Tibial nerve (tissue), 4 donors: ENCODE data around the gene PTPRM. TPM values are rescaled to one million over a fixed set of nuclear protein-coding genes. Genes with fewer than 3 reads are reported as not detected.

Source experiments
- DNase-seq, 2 donors: peaks; one replicate each; pipeline ENCODE4 v3.0.0-alpha.2; 2019; ENCODE audit warnings: low spot score in 2 of 2
- H3K27ac ChIP-seq, 4 donors: fragments of 200-600 bp; sonication (generic) in 3 of 4; one replicate each; pipeline ENCODE4 v1.5.1; 2017 to 2019; ENCODE audit warnings: mild to moderate bottlenecking in 1 of 4
- H3K27me3 ChIP-seq, 2 donors: fragments of 200-600 bp; sonication (generic) in 1 of 2; one replicate each; pipeline versions ENCODE4 v1.5.1 to v1.6.0; 2017 to 2019
- H3K36me3 ChIP-seq, 3 donors: fragments of 200-600 bp; sonication (generic); one replicate each; pipeline ENCODE4 v1.5.1; 2018 to 2019
- H3K4me1 ChIP-seq, 4 donors: fragments of 200-600 bp; sonication (generic) in 3 of 4; one replicate each; pipeline ENCODE4 v1.5.1; 2017 to 2019
- H3K4me3 ChIP-seq, 4 donors: fragments of 200-600 bp; sonication (generic) in 3 of 4; one replicate each; pipeline ENCODE4 v1.5.1; 2017 to 2019; ENCODE audit warnings: mild to moderate bottlenecking in 1 of 4, moderate library complexity in 1 of 4
- H3K9me3 ChIP-seq, 4 donors: fragments of 200-600 bp; sonication (generic) in 3 of 4; one replicate each; pipeline ENCODE4 v1.5.1; 2017 to 2019
- EP300 ChIP-seq, 2 donors: sonication (generic); formaldehyde crosslinking; IDR thresholded peaks; one replicate each; pipeline ENCODE4 v1.6.1; 2017; ENCODE audit warnings: antibody characterized with exemption in 2 of 2, mild to moderate bottlenecking in 1 of 2
- POLR2A ChIP-seq, 2 donors: fragments of 450-650 bp; IDR thresholded peaks; one replicate each; pipeline ENCODE4 v1.6.1; 2017; ENCODE audit warnings: antibody characterized with exemption in 2 of 2, mild to moderate bottlenecking in 2 of 2, moderate library complexity in 2 of 2
- WGBS, 2 donors: methylation state at CpG; one replicate each; pipeline ENCODE4 v1.1.5; 2018; 5-methylcytosine and 5-hydroxymethylcytosine counted together
- total RNA-seq, 4 donors: library from RNA; depleted of rRNA; stranded (reverse); fragments of >200 nt; gene quantifications; one replicate each; pipeline ENCODE4 v1.1.0, GENCODE V29; 2016
- TF ChIP-seq, protein P1 (sequence below), 5 experiments: fragments of 200-600 bp in 3 of 5; fragments of 450-650 bp in 2 of 5; sonication (generic) in 3 of 5; IDR thresholded peaks; one replicate each; pipeline ENCODE4 v1.5.1; 2016 to 2019; ENCODE audit warnings: antibody characterized with exemption in 5 of 5, mild to moderate bottlenecking in 3 of 5, moderate library complexity in 2 of 5

PTPRM gene
- total RNA-seq, 4 donors from 2014 or later = 62.2 to 92.4 (median 80.7) TPM

DNA sequence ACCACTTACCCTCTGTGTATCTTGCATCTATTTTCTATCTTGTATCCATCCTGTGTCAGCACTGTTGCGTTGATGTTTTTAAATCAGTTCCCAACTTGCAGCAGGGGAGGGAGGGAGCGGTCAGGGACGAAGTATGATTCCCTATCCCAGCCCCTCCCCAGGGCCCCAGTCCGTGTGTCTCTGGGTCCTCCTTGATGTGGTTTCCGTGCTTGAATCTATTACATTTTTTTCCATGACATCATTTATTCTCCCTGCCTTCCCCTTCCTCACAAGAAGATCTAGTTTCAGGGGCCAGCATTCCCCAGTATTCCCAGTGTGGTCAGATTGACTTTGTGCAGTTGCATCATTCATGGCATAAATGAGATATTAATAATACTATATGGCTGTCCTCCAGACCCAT is 479.3 kb downstream of the PTPRM start:
- DNase-seq = no peak
- no peaks in the 10 kb centered on the region for H3K27me3 ChIP-seq
- H3K9me3 ChIP-seq = no peaks in the 10 kb centered on the region
- no peaks in the 10 kb centered on the region for H3K36me3 ChIP-seq
- 82 to 83% methylated on average over 5 of the region's 5 CpGs for WGBS, 2 donors
- TF ChIP-seq EP300 (IDR thresholded peaks at IDR 0.05) (no peak), POLR2A (IDR thresholded peaks at IDR 0.05) (no peak)
- TF ChIP-seq, protein P1, sequence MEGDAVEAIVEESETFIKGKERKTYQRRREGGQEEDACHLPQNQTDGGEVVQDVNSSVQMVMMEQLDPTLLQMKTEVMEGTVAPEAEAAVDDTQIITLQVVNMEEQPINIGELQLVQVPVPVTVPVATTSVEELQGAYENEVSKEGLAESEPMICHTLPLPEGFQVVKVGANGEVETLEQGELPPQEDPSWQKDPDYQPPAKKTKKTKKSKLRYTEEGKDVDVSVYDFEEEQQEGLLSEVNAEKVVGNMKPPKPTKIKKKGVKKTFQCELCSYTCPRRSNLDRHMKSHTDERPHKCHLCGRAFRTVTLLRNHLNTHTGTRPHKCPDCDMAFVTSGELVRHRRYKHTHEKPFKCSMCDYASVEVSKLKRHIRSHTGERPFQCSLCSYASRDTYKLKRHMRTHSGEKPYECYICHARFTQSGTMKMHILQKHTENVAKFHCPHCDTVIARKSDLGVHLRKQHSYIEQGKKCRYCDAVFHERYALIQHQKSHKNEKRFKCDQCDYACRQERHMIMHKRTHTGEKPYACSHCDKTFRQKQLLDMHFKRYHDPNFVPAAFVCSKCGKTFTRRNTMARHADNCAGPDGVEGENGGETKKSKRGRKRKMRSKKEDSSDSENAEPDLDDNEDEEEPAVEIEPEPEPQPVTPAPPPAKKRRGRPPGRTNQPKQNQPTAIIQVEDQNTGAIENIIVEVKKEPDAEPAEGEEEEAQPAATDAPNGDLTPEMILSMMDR (IDR thresholded peaks at IDR 0.05) = no peak
- peaks cover 0 to 14% (median 0%) of the 10 kb centered on the region in 4 donors for H3K4me1 ChIP-seq
- H3K4me3 ChIP-seq = no peak overlapping the region
- no peak overlapping the region for H3K27ac ChIP-seq

DNA sequence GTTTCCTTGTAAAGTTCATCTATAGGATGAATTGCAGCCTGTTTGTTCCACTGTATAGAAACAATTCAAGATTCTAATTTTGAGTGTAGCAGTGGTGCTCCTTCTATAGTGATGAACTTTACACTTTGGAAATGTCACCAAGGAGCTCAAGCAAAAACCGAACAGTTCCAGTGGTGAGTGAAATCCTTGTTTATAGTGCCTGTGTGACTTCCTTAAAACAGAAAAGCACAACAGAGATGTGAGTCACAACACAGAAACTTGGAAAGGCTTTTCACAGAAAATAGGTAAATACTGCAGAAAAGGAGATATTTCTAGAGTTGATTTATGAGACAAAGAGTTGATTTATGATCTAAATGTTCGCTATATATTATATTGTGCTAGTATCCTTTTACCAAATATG is 482.0 kb downstream of the PTPRM start:
- WGBS, 2 donors = 49 to 52% methylated on average over 2 of the region's 2 CpGs
- H3K9me3 ChIP-seq = no peaks in the 10 kb centered on the region
- no peak overlapping the region for H3K27ac ChIP-seq
- H3K36me3 ChIP-seq = no peaks in the 10 kb centered on the region
- H3K4me3 ChIP-seq = no peak overlapping the region
- H3K27me3 ChIP-seq = no peaks in the 10 kb centered on the region
- TF ChIP-seq POLR2A (IDR thresholded peaks at IDR 0.05) (no peak), EP300 (IDR thresholded peaks at IDR 0.05) (no peak)
- TF ChIP-seq, protein P1 (IDR thresholded peaks at IDR 0.05) = no peak
- DNase-seq = no peak
- peaks cover 0 to 24% (median 0%) of the 10 kb centered on the region in 4 donors for H3K4me1 ChIP-seq

DNA sequence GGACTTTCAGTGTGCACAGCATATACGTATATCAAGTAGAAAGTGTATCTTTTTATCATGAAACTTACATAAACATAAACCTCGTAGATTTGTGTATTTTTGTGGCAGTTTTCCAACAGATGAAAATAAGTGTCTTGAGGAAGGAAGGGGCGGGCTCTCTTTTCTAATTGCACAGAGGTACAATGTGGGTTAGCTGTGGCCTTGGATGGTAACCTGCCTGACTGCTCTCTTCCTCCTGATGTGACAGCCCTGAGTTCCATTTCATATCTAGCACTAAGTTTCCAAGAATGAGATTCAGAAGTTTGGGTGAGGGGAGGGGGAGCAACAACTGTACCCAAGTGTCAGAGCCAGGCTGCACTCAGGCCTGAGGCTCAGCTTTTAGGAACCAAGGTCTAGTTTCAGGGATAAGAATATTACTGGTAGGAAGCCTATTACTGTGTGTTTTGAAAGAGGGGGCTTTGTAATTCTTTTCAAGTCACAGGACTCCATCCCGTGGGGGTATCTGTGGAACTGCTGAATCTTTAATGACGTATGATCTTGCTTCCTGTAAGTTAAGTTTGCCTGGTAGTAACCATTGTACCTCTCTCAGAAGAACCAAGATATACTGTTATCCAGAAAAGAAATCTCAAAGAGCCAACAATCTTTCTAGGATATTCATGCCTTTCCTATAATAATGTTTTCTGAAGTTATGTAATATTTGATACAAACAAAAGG is 483.7 kb downstream of the PTPRM start:
- peaks cover 0 to 24% (median 0%) of the 10 kb centered on the region in 4 donors for H3K4me1 ChIP-seq
- TF ChIP-seq POLR2A (IDR thresholded peaks at IDR 0.05) (no peak), EP300 (IDR thresholded peaks at IDR 0.05) (no peak)
- TF ChIP-seq, protein P1 (IDR thresholded peaks at IDR 0.05) = no peak
- H3K9me3 ChIP-seq = no peaks in the 10 kb centered on the region
- H3K27me3 ChIP-seq = no peaks in the 10 kb centered on the region
- DNase-seq = no peak
- no peak overlapping the region for H3K4me3 ChIP-seq
- 67 to 70% methylated on average over 5 of the region's 5 CpGs for WGBS, 2 donors
- no peaks in the 10 kb centered on the region for H3K36me3 ChIP-seq
- no peak overlapping the region for H3K27ac ChIP-seq

DNA sequence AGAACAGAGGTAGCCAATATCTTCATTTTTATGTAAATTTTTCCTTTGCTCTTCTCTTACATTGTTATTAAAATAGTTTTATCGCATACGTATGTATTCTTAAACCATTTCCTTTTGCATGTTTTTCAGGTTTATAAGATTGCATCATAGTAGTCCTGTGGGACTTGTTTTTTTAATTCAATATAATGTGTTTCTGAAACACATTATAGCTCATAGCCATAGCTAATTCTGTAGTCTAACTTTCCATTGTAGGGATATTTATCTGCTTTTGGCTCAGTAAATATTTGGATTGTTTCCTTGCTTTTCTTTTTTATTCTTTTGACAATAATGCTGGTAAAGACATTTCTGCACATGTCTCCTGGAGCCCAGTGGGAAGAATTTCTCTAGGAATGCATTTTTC is 484.3 kb downstream of the PTPRM start:
- Histone ChIP-seq H3K27ac (no peak overlapping the region), H3K4me3 (no peak overlapping the region), H3K36me3 (no peaks in the 10 kb centered on the region), H3K27me3 (no peaks in the 10 kb centered on the region), H3K9me3 (no peaks in the 10 kb centered on the region), H3K4me1 (peaks cover 0 to 24% (median 0%) of the 10 kb centered on the region in 4 donors)
- WGBS, 2 donors = 50 to 55% methylated on average over 2 of the region's 2 CpGs
- DNase-seq = no peak
- TF ChIP-seq, protein P1 (IDR thresholded peaks at IDR 0.05) = no peak
- TF ChIP-seq POLR2A (IDR thresholded peaks at IDR 0.05) = no peak
- TF ChIP-seq EP300 (IDR thresholded peaks at IDR 0.05) = no peak

DNA sequence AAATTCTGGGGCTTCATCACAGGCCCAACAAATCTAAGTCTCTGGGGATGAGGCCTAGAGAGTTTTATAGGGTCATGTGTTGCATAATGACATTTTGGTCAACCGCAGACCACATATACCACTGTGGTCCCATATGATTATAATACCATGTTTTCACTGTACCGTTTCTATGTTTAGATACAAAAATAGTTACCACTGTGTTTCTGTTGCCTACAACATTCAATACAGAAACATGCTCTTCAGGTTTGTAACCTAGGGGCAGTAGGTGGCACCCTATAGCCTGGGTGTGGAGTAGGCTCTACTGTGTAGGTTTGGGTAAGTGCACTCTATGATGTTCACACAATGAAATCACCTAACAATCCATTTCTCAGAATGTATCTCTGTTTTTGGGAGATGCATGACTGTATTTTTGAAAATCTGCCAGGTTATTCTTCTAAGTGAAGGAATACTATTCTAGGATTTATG is 485.2 kb downstream of the PTPRM start:
- Histone ChIP-seq H3K4me3 (no peak overlapping the region), H3K27me3 (no peaks in the 10 kb centered on the region), H3K9me3 (no peaks in the 10 kb centered on the region), H3K4me1 (peaks cover 0 to 24% (median 0%) of the 10 kb centered on the region in 4 donors), H3K27ac (no peak overlapping the region), H3K36me3 (no peaks in the 10 kb centered on the region)
- WGBS, 2 donors = 44 to 61% methylated on average over 2 of the region's 2 CpGs
- no peak for DNase-seq
- TF ChIP-seq, protein P1 (IDR thresholded peaks at IDR 0.05) = no peak
- TF ChIP-seq POLR2A (IDR thresholded peaks at IDR 0.05) = no peak
- no peak for TF ChIP-seq EP300 (IDR thresholded peaks at IDR 0.05)
